HG02938 (cell line): ENCODE measurements around the gene DSG3.

Experiments
- ATAC-seq: cut with Tn5 transposase; IDR thresholded peaks from one replicate; pipeline ENCODE4 v1.9.1; 2021; ENCODE audit warnings: mild to moderate bottlenecking, moderate library complexity; ENCODE audit not compliant: unreplicated experiment

Gene DSG3, protein sequence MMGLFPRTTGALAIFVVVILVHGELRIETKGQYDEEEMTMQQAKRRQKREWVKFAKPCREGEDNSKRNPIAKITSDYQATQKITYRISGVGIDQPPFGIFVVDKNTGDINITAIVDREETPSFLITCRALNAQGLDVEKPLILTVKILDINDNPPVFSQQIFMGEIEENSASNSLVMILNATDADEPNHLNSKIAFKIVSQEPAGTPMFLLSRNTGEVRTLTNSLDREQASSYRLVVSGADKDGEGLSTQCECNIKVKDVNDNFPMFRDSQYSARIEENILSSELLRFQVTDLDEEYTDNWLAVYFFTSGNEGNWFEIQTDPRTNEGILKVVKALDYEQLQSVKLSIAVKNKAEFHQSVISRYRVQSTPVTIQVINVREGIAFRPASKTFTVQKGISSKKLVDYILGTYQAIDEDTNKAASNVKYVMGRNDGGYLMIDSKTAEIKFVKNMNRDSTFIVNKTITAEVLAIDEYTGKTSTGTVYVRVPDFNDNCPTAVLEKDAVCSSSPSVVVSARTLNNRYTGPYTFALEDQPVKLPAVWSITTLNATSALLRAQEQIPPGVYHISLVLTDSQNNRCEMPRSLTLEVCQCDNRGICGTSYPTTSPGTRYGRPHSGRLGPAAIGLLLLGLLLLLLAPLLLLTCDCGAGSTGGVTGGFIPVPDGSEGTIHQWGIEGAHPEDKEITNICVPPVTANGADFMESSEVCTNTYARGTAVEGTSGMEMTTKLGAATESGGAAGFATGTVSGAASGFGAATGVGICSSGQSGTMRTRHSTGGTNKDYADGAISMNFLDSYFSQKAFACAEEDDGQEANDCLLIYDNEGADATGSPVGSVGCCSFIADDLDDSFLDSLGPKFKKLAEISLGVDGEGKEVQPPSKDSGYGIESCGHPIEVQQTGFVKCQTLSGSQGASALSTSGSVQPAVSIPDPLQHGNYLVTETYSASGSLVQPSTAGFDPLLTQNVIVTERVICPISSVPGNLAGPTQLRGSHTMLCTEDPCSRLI

GRCh38 chr18:31447530-31448191 is at the start of gene DSG3:
Gene DSG3, plus strand, starts transcription at chr18:31447741. Its CDS starts 137 bp downstream, at chr18:31447878.
- ATAC-seq: no peak

GRCh38 chr18:31398191-31398590 is 49.4 kb upstream of the DSG3 start:
- ATAC-seq: no peak

- no peak for ATAC-seq
Measured at GRCh38 chr18:31399306-31400032, 48.1 kb upstream of the DSG3 start.

DNA sequence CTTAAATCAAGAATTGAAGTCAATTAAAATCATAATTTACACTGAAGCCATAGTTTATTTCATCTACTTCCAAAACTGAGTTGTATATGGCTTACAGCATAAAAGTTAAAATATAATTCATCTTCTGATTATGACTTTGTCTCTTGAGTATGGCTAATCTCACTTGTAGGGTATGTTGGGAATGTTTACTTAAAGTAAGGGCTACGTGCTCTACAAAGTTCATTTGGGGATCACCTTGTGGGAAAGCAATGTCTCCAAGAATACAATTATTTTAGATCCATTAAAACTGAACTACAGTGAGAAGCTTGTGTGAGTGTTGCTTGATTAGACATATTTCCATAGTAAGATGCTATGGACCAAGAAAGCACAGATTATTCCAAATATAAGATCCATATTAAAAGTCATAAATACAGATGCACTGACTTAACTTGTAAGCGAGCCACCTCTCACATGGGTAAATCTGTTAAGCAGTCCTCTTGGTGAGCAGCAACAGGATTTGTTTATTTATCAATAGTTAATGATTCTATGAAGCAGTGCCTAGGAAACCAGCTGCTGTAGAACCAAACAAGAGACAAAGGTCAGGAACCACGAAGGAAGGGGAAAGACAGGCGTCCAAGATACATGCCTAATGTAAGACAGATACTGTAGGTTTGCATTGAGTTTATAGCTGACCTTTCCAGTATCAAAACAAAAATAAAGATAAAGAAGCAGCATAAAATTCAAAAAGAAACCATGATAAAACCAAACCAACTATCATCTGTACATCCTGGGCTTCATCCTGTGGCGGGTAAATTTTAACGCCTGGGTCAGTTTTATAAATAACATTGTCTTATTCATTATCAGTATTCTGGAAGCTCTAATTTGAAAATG is 46.1 kb upstream of the DSG3 start:
- no peak for ATAC-seq

DNA sequence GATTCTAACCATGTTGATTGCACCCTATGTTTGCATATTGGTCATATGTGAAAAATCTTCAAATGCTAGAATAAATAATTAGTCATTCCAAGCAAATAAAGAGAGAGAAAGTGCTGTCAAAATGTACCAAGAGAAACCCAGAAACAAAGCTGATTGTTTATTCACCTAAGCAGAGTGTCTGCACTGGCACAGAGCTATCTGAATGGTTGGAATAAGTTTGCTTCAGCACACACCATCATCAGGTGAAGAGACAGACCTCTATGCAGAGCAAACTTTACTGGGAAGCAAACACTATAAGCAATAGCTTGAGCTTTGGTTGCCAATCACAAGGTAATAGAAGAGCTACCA is 45.5 kb upstream of the DSG3 start:
- ATAC-seq: no peak

GRCh38 chr18:31403409-31403808 is 44.1 kb upstream of the DSG3 start:
- ATAC-seq: no peak

GRCh38 chr18:31407649-31408048 is 39.9 kb upstream of the DSG3 start:
- no peak for ATAC-seq

- no peak for ATAC-seq
Measured at GRCh38 chr18:31409276-31409675, 38.3 kb upstream of the DSG3 start.

DNA sequence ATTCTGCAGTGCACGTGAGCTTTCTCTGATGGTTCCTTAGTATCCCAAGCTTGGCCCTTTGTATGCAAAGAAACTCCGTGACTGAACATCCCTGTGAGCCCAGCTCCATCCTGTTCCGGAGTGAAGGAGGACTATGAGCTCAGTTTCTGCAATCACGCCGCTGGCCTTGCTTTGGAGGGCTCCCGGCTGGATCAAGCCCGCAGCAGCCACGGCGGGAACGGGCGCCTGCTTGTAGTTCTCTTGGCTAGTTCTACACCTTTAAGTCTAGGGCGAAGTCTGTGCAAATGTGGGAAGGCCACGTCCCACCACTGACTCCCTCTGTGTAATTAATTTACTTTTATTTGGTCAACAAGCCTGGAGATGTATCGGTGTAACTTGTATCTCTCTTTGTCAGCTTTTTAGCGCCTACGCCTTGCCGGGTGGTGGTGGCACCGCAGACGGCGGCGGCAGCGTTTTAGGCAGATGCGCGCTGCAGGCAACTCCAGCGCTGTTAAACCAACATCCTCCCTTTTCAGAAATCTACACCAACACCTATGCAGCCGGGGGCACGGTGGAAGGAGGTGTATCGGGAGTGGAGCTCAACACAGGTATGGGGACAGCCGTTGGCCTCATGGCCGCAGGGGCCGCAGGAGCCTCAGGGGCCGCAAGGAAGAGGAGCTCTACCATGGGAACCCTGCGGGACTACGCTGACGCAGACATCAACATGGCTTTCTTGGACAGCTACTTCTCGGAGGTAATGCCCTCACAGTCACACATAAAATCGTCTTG is 36.6 kb upstream of the DSG3 start:
- no peak for ATAC-seq

GRCh38 chr18:31413137-31413536 is 34.4 kb upstream of the DSG3 start:
- no peak for ATAC-seq

- ATAC-seq: no peak
Measured at GRCh38 chr18:31417850-31418249, 29.7 kb upstream of the DSG3 start.

GRCh38 chr18:31419457-31419932 is 28.0 kb upstream of the DSG3 start:
- ATAC-seq: no peak

GRCh38 chr18:31420032-31420431 is 27.5 kb upstream of the DSG3 start:
- no peak for ATAC-seq

DNA sequence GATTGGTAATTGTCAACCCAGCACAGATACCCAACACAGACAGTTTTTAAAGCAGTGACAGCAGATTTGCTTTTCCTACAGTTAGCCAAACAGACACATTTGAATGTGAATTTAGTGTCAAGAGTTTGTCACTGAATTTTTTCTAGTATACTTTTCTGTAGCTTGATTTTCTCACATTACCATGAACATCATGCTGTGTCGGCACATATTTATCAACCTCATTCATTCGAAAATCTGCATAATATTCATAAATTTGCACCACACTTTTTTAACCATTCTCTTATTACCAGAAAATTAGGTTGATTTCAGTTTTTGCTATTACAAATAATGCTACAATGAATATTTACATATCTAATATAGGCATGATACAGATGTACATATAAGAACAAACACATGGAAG is 27.0 kb upstream of the DSG3 start:
- no peak for ATAC-seq

DNA sequence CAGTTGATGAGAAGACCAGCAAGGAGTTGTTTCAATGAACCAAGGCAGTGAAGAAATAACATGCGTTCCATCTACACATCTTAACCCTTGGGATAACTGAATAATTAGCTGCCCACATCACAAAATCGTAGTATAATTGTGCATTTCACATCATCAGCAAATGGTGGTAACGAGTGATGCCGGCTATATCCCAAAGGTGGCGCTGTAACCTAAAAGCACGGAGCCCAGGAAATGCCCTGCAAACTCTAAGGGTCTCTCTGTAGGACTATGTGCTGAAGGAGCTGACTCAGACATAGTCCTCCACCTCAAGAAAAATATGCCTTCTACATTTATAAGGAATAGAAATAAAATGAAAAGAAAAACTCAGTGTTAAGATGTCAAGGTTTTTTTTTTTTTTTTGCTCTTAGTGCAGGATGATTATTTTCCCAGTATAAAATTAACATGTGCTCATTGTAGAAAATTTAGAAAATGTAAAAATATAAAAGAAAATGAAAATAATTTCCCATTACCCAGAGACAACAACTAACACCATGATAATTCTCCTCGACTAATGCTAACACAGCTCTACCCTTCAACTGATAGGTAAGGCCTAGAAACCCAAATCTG is 23.1 kb upstream of the DSG3 start:
- no peak for ATAC-seq

- no peak for ATAC-seq
Measured at GRCh38 chr18:31426021-31426420, 21.5 kb upstream of the DSG3 start.

- no peak for ATAC-seq
Measured at GRCh38 chr18:31426871-31427406, 20.6 kb upstream of the DSG3 start.

DNA sequence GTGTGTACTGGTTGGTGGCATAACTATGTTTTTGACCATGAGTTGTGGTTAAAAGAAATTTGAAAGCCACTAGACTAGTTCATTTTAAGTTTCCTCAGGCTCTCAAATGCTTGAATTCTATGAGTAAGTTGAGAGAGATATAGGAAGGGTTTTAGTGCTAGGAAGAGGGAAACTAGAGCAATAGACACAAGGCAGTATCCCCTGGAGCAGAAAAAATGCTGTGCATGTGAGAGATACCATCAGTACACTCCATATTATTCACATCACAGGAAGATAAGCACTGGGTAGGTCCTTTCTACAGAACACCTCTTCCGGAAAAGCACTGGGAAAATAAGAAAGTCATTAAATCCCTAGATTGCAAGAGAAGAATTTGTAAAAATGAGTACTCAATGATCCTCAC is 19.3 kb upstream of the DSG3 start:
- no peak for ATAC-seq
